HepG2 (cell line): ENCODE data around the gene ZFHX3. TPM values are rescaled to one million over a fixed set of nuclear protein-coding genes. Genes with fewer than 3 reads are reported as not detected.

ENCODE experiments used
- ATF1 ChIP-seq: IDR thresholded peaks from 2 replicates; pipeline ENCODE4 v1.6.1; 2016; ENCODE audit warnings: mild to moderate bottlenecking, control low read depth
- CENPBD1 ChIP-seq: sonication (generic); formaldehyde crosslinking; IDR thresholded peaks from 2 replicates; pipeline ENCODE4 v1.8.0; 2022; ENCODE audit warnings: missing genetic modification reagents, low read depth, mild to moderate bottlenecking, borderline replicate concordance
- CREB1 ChIP-seq, 2 experiments: fragments of 450-650 bp in 1 of 2; IDR thresholded peaks; 2 replicates each; pipeline ENCODE4 v1.6.1; 2016 to 2017; ENCODE audit warnings: control low read depth in 1 of 2, mild to moderate bottlenecking in 1 of 2, missing compliant biosample characterization in 1 of 2, missing genetic modification characterization in 1 of 2
- FOSL1 ChIP-seq: sonication (generic); formaldehyde crosslinking; IDR thresholded peaks from 2 replicates; pipeline ENCODE4 v1.9.0; 2021; ENCODE audit warnings: missing genetic modification reagents, borderline replicate concordance
- KAT7 ChIP-seq: IDR thresholded peaks from 2 replicates; pipeline ENCODE4 v1.6.1; 2018; ENCODE audit warnings: borderline replicate concordance, missing compliant biosample characterization
- NRL ChIP-seq: sonication (generic); formaldehyde crosslinking; IDR thresholded peaks from 2 replicates; pipeline ENCODE4 v1.5.0; 2020; ENCODE audit warnings: missing genetic modification reagents, mild to moderate bottlenecking, moderate library complexity, borderline replicate concordance
- RAD21 ChIP-seq: fragments of 450-650 bp; formaldehyde crosslinking; IDR thresholded peaks from 2 replicates; pipeline ENCODE4 v1.5.0; 2020; ENCODE audit warnings: mild to moderate bottlenecking
- RFX1 ChIP-seq: fragments of 450-650 bp; IDR thresholded peaks from 2 replicates; pipeline ENCODE4 v1.6.1; 2017
- ZBTB39 ChIP-seq: sonication (generic); formaldehyde crosslinking; IDR thresholded peaks from 2 replicates; pipeline ENCODE4 v1.5.0; 2020; ENCODE audit warnings: missing genetic modification reagents
- ZBTB7A ChIP-seq: sonication (generic); formaldehyde crosslinking; IDR thresholded peaks from 2 replicates; pipeline ENCODE4 v1.8.0; 2022; ENCODE audit warnings: mild to moderate bottlenecking, missing genetic modification reagents
- ZNF143 ChIP-seq: sonication (generic); formaldehyde crosslinking; IDR thresholded peaks from 2 replicates; pipeline ENCODE4 v1.4.0; 2020; ENCODE audit warnings: missing genetic modification reagents
- ZNF276 ChIP-seq: sonication (generic); formaldehyde crosslinking; IDR thresholded peaks from 2 replicates; pipeline ENCODE4 v1.4.0; 2020; ENCODE audit warnings: mild to moderate bottlenecking, low read depth, missing genetic modification reagents
- ZNF350 ChIP-seq: sonication (generic); formaldehyde crosslinking; IDR thresholded peaks from 2 replicates; pipeline ENCODE4 v1.4.0; 2020; ENCODE audit warnings: mild to moderate bottlenecking, low read depth, missing genetic modification reagents, borderline replicate concordance
- ZNF552 ChIP-seq: sonication (generic); formaldehyde crosslinking; IDR thresholded peaks from 2 replicates; pipeline ENCODE4 v1.9.0; 2022; ENCODE audit warnings: missing genetic modification reagents, mild to moderate bottlenecking, borderline replicate concordance
- ZNF572 ChIP-seq: sonication (generic); formaldehyde crosslinking; IDR thresholded peaks from 2 replicates; pipeline ENCODE4 v1.5.1; 2020; ENCODE audit warnings: mild to moderate bottlenecking, missing genetic modification reagents
- ZNF574 ChIP-seq: sonication (generic); formaldehyde crosslinking; IDR thresholded peaks from 2 replicates; pipeline ENCODE4 v1.4.0; 2020; ENCODE audit warnings: missing genetic modification reagents
- ZNF768 ChIP-seq: sonication (generic); formaldehyde crosslinking; IDR thresholded peaks from 2 replicates; pipeline ENCODE4 v1.4.0; 2020; ENCODE audit warnings: missing genetic modification reagents
- ZNF841 ChIP-seq: sonication (generic); formaldehyde crosslinking; IDR thresholded peaks from 2 replicates; pipeline ENCODE4 v1.8.1; 2023; ENCODE audit warnings: missing genetic modification reagents, borderline replicate concordance
- polyA plus RNA-seq, 8 experiments: library from polyadenylated mRNA; depleted of rRNA in 3 of 8; stranded (reverse) in 7 of 8; unstranded in 1 of 8; fragments of >200 nt; fragmentation: Illumina TruSeq in 4 of 8; extraction: Trizol in 4 of 8; gene quantifications; 2 replicates each; pipeline versions ENCODE4 v1.2.1 to v1.2.3, GENCODE V29; 2011 to 2016; ENCODE audit warnings: low read depth in 4 of 8, missing spikeins in 1 of 8, mixed read lengths in 1 of 8; ENCODE audit not compliant: insufficient read depth in 1 of 8
- total RNA-seq, 5 experiments: library from RNA; depleted of rRNA; stranded (reverse); fragments of >200 nt; fragmentation: Illumina TruSeq; extraction: Trizol; gene quantifications; 2 replicates each; pipeline ENCODE4 v1.2.3, GENCODE V29; 2016; ENCODE audit warnings: low read depth in 1 of 5
- TF ChIP-seq, protein P1 (sequence below): sonication (generic); formaldehyde crosslinking; IDR thresholded peaks from 2 replicates; pipeline ENCODE4 v1.8.1; 2023; ENCODE audit warnings: mild to moderate bottlenecking, missing genetic modification reagents

The ZFHX3 gene
- total and polyA plus RNA-seq, 2 of the 13 experiments (the other 11 are each of a cell fraction or from before 2014, with no cell fraction given): 5.0 to 6.0 TPM

DNA sequence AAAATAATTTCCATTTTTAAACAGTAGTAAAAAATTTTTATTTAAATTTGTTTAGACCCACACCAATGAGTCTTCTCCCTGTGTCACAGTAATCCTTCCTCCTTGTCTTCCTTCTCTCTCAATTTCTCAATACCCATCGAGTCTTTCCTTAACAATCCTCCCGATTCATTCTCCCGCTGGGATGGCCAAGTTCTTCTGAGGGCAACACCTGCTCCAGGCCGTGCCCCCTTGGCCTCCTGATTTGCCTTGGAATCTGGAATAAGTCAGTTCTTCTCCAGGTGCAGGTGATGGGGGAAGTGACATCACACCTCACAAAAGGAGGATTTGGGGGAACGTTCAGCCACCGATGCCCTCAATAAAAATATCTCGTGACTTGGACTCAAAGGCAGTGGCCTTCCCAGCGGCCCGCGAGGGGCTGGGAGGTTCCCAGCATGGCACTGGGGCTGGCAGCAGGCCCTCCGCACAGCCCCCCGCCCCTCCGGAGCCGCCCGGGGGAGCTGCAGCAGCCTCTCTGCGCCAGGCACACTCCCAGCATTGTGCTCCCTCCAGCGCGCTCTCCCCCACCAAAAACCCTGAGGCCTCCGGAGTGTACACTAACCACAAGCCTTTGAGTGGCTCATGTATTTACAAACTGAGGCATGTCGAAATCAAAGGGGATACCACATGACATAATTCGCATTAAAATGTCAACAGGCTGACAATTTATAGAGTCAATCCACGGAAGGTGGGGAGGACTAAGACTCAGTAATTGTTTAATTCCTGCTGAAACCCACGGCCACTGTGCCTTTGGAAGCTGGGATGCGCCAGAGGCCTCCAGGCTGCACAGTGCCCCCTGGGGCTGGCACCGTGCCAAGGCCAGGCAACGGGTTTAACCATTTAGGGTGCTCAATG is 120.5 kb downstream of the ZFHX3 start (continued):
- peak; percentile 68 for TF ChIP-seq ZNF574
- 0 out of 2 replicates have a peak, but pooled peaks have one; percentile 51 for TF ChIP-seq ZNF572 (CRISPR knock-in tag)
- TF ChIP-seq ZNF276 (CRISPR knock-in tag): no peak
- TF ChIP-seq ZNF552 (CRISPR knock-in tag): no peak
- no peak for TF ChIP-seq ZBTB7A (CRISPR knock-in tag)
- no peak for TF ChIP-seq CENPBD1 (CRISPR knock-in tag)
- TF ChIP-seq ZNF768 (CRISPR knock-in tag): peak; percentile 92
- TF ChIP-seq ZNF143 (CRISPR knock-in tag): 0 out of 2 replicates have a peak, but pooled peaks have one; percentile 34
- no peak for TF ChIP-seq ATF1 (CRISPR knock-in tag)
- 0 out of 2 replicates have a peak, but pooled peaks have one; percentile 20 for TF ChIP-seq KAT7
- no peak for TF ChIP-seq CREB1 (IDR thresholded peaks at IDR 0.05)
- TF ChIP-seq CREB1 (CRISPR knock-in tag; IDR thresholded peaks at IDR 0.05): peak; percentile 60
- no peak for TF ChIP-seq ZNF841
- TF ChIP-seq, protein P1, sequence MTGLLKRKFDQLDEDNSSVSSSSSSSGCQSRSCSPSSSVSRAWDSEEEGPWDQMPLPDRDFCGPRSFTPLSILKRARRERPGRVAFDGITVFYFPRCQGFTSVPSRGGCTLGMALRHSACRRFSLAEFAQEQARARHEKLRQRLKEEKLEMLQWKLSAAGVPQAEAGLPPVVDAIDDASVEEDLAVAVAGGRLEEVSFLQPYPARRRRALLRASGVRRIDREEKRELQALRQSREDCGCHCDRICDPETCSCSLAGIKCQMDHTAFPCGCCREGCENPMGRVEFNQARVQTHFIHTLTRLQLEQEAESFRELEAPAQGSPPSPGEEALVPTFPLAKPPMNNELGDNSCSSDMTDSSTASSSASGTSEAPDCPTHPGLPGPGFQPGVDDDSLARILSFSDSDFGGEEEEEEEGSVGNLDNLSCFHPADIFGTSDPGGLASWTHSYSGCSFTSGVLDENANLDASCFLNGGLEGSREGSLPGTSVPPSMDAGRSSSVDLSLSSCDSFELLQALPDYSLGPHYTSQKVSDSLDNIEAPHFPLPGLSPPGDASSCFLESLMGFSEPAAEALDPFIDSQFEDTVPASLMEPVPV (CRISPR knock-in tag): peak; percentile 78; the same call in 1 of the 2 replicates
- TF ChIP-seq RAD21 (CRISPR knock-in tag): peak; percentile 33; the same call in 1 of the 2 replicates
- TF ChIP-seq ZBTB39 (CRISPR knock-in tag): no peak
- 0 out of 2 replicates have a peak, but pooled peaks have one; percentile 25 for TF ChIP-seq NRL
- peak; percentile 56; the same call in 1 of the 2 replicates for TF ChIP-seq ZNF350 (CRISPR knock-in tag)
- TF ChIP-seq FOSL1: no peak
- no peak for TF ChIP-seq RFX1
